NAMALWA (cell line): ENCODE data around the gene C2CD3.
"Not testable (repeated sequence)": the region's sequence is repeated elsewhere in the genome, so short reads cannot be mapped to it uniquely, and the experiment has no call there.

Experiments used
- DNase-seq: peaks from one replicate; pipeline ENCODE4 v3.0.0-alpha.2; 2015; ENCODE audit warnings: low spot score

Gene C2CD3

GRCh38 chr11:74004759-74005615 lies 165.8 kb downstream of the C2CD3 start:
- peak; percentile 24 for DNase-seq

- no peak for DNase-seq
Measured at GRCh38 chr11:74004046-74004695, 166.6 kb downstream of the C2CD3 start.

GRCh38 chr11:74002832-74003231 lies 168.0 kb downstream of the C2CD3 start:
- DNase-seq, result no peak

- no peak for DNase-seq
Measured at GRCh38 chr11:74001822-74002286, 168.9 kb downstream of the C2CD3 start.

- no peak for DNase-seq
Measured at GRCh38 chr11:74000307-74001133, 170.3 kb downstream of the C2CD3 start.

GRCh38 chr11:73999581-74000306 lies 171.1 kb downstream of the C2CD3 start:
- peak; percentile 90 for DNase-seq

GRCh38 chr11:73998846-73999575 lies 171.8 kb downstream of the C2CD3 start:
- DNase-seq, result no peak

- peak; percentile 44 for DNase-seq
Measured at GRCh38 chr11:73997120-73997770, 173.6 kb downstream of the C2CD3 start.

- no peak for DNase-seq
Measured at GRCh38 chr11:73996161-73996747, 174.5 kb downstream of the C2CD3 start.

- DNase-seq, result peak; percentile 76
Measured at GRCh38 chr11:73995731-73996130, 175.1 kb downstream of the C2CD3 start.

GRCh38 chr11:73995247-73995646 lies 175.6 kb downstream of the C2CD3 start:
- peak; percentile 91 for DNase-seq

- DNase-seq, result peak; percentile 34
Measured at GRCh38 chr11:73991471-73992006, 179.3 kb downstream of the C2CD3 start.

- DNase-seq, result peak; percentile 26
Measured at GRCh38 chr11:73990730-73991129, 180.1 kb downstream of the C2CD3 start.

- DNase-seq, result peak; percentile 44
Measured at GRCh38 chr11:73989156-73989555, 181.6 kb downstream of the C2CD3 start.

- DNase-seq, result no peak
Measured at GRCh38 chr11:73988227-73988626, 182.6 kb downstream of the C2CD3 start.

- DNase-seq, result not testable (repeated sequence)
Measured at GRCh38 chr11:73985661-73986060, 185.1 kb downstream of the C2CD3 start.

- DNase-seq, result peak; percentile 58
Measured at GRCh38 chr11:73983741-73984538, 186.9 kb downstream of the C2CD3 start.

GRCh38 chr11:73982990-73983740 lies 187.6 kb downstream of the C2CD3 start:
- DNase-seq, result peak; percentile 98
